Stimulated activated CD8-positive, alpha-beta memory T cell treated with anti-CD3 and anti-CD28 coated beads, Interleukin-4, amount 100 ng/mL, for 4 hours (primary cell): ENCODE measurements around the gene HAP1.

ENCODE experiments used
- DNase-seq, 2 donors: peaks; one replicate each; pipeline ENCODE4 v3.0.0-alpha.2; 2020; ENCODE audit warnings: low read depth in 2 of 2, low spot score in 1 of 2

The HAP1 gene

GRCh38 chr17:41763327-41763726 is 28.9 kb upstream of the HAP1 start:
- no peak for DNase-seq

GRCh38 chr17:41762841-41763240 is 28.4 kb upstream of the HAP1 start:
- no peak for DNase-seq

GRCh38 chr17:41762391-41762790 is 27.9 kb upstream of the HAP1 start:
- no peak for DNase-seq

DNA sequence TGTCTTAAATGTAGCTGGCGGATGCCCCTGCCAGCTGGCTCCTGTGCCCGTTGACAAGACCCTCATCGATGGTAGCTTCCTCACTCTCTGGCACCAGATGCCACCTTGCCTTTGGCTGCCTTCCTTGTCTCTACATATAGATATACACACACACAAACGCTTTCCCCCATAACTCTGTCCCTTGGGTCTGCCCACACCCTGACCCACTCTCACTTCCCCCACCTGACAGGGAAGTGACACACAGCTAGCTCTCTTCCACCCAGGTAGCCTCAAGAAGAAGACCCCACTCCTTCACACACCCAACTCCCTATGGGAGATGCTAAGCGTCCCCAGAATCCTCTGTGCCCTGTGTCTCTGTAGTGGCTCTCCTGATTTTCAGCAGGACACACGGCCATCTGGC is 26.4 kb upstream of the HAP1 start:
- no peak for DNase-seq

GRCh38 chr17:41758601-41759000 is 24.2 kb upstream of the HAP1 start:
- DNase-seq, result no peak

GRCh38 chr17:41754066-41754465 is 19.6 kb upstream of the HAP1 start:
- no peak for DNase-seq

DNA sequence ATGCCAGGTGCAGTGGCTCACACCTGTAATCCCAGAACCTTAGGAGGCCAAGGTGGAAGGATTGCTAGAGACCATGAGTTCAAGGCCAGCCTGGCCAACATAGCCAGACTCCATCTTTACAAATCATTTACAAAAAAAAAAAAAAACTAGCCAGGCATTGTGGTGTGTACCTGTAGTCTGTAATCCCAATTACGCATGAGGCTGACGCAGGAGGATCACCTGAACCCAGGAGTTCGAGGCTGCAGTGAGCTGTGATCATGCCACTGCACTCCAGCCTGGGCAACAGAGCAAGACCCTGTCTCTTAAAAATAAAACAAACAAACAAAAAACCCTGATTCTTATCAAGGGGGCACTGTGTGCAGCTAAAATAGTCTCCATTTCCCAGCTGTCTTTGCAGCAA is 16.8 kb upstream of the HAP1 start:
- DNase-seq, result no peak

DNA sequence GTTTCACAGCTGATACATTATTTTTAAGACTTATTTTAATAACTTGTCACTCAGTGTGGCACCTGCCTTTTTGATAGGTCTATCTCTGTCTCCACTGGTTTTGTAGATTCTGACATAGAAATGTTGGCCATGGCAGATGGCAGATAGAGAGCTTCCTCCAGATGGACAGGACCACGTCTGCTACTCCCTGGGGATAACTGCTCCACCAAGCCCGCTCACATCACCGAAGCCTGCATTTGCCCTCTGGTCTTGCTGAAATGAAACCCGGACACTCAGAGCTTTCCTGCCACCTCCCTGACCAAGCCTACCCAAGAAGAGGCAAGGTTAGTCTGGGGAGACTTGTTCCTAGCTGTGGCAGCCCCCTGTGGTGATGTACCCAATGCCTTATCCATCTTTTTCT is 16.4 kb upstream of the HAP1 start:
- DNase-seq, result no peak

GRCh38 chr17:41748275-41748674 is 13.8 kb upstream of the HAP1 start:
- DNase-seq, result no peak

- no peak for DNase-seq
Observed at GRCh38 chr17:41741709-41742108, 7.3 kb upstream of the HAP1 start.

- no peak for DNase-seq
Observed at GRCh38 chr17:41740506-41740905, 6.1 kb upstream of the HAP1 start.

GRCh38 chr17:41739661-41740352 is 5.4 kb upstream of the HAP1 start:
- no peak for DNase-seq

DNA sequence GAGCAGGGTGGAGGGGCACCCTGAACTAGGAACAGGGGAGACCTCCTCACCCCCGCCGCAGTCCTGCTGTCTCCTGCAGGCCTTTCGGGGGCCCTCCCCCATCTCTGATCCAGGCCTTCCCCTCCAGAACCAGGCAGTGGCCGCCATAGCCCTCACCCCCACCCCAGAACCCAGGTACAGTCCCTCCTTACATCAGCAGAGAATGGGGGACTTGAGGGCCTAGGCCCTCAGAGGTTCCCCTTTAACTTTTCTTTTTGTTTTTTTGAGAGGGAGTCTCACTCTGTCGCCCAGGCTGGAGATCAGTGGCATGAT is 4.3 kb upstream of the HAP1 start:
- no peak for DNase-seq

DNA sequence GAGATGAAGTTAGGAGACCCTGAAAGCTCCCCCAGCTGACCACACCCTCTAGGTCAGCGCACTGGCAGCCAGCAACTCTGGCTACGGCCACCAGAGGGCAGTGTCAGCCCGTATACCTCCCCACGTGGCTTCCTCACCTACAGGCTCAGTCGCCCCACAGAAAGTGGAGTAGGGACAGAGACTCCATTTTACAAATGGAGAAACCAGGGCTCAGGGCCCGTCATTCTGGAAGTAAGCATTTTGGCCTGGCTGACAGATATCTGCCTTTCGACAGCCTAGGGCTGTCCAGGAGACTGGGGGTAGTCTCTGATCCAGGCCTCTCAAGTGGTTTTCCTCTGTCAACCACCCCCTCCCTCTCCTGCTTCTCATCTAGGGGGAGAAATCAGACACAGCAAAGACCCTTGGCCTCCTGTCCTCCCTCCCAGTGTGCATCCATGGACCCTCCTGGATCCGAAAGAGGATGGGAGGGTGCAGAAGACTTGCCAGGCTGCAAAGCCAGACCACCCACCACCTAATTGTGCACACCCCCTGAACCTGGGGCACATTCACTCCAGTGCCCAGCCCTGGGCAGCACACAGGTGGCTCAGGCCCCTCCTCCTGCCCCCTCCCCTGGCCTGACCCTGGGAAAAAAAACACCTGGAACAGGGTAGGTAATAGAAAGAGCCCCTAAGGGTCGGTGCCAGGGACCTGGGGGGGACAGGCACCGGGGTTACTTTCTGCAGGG is 3.8 kb upstream of the HAP1 start:
- DNase-seq, result peak; percentile 55 to 57

DNA sequence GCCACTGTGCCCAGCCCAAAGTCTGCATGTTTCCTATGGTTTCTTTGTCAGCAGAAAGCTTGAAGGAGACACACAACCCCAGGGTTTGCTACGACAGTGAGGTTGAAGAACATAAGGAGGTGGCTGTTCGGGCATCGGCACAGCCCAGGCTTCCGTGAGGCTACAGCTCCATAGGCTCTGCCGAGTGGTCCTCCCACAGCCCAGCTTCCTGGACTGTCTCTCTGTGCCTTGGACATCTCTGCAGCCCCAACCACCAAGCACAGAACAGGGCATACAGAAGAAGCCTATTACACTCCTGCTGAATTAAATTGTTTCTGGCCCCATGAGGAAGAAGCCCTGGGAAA is 3.2 kb upstream of the HAP1 start:
- no peak for DNase-seq

- no peak for DNase-seq
Observed at GRCh38 chr17:41736983-41737679, 2.7 kb upstream of the HAP1 start.

DNA sequence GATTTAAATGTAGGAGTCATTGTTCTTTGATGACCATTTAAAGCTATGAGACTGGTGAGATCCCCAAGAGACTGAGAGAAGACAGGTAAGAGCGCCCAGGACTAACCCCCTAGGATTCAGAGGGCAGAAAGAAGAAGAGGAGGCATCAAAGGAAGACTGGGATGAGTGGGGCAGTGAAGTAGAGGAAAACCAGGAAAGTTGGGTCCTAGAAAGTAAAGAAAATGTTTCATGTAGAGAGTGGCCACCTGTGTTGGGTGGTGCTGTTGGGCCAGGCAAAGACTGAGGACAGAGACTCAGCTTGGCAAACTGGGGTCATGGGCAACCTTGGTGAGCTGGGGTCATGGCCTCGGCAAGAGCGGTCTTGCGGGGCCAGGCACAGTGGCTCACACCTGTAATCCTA is 1.3 kb upstream of the HAP1 start:
- no peak for DNase-seq

DNA sequence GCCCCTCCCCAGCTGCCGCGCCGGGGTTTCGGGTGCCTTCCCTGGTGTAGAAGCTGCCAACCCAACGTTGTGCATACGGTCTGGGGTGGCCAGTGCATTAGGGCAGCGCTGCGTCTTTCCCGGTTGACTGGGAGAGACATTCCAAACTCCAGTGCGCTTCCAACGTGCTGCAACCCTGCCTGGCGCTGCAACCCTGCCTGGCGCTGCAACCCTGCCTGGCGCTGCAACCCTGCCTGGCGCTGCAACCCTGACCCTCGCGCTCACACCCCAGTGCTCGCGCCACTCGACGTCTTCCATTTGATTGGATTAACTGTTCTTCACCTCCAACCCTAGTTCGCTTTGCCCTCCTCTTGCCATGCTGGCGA is 488 bp upstream of the HAP1 start:
- no peak for DNase-seq

- no peak for DNase-seq
Observed at GRCh38 chr17:41733348-41734138, 900 bp downstream of the HAP1 start.

GRCh38 chr17:41731836-41732235 is 2.6 kb downstream of the HAP1 start:
- no peak for DNase-seq

GRCh38 chr17:41730479-41730878 is 4.0 kb downstream of the HAP1 start:
- no peak for DNase-seq

DNA sequence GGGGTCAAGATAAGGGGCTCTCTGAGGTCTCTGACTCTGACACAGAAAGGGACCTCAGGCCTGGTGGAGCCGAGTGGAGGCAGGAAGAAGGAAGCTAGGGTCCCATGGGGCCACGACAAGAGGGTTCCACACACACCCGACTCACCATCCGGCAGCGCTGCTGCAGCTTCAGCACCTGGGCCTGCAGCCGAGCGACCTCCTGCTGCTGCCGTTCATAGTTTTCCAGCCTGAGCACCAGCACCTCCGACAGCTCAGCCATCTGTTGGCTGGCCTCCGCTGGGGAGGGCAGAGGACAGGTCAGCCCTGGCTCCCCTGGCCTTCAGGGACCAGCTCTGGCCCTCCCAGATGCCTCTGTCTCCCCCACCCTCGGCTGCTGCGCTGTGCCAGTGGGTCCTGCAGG is 6.4 kb downstream of the HAP1 start:
- no peak for DNase-seq
